SK-N-MC (cell line): Measurements from ENCODE around the gene RAPGEF2.

ENCODE experiments used
- EZH2 ChIP-seq: fragments of 200-600 bp; sonication (generic); IDR thresholded peaks from one replicate; pipeline ENCODE4 v1.6.1; 2017; ENCODE audit warnings: antibody characterized with exemption
- POLR2AphosphoS5 ChIP-seq: IDR thresholded peaks from 2 replicates; pipeline ENCODE4 v1.6.1; 2012; ENCODE audit warnings: mild to moderate bottlenecking, low read depth, low read length, borderline replicate concordance

- no peak for TF ChIP-seq POLR2AphosphoS5
- no peak for TF ChIP-seq EZH2
Observed at GRCh38 chr4:159142241-159142640, 39.4 kb downstream of the RAPGEF2 start.
